Measurements from ENCODE around the gene TGFA.
"Not testable (repeated sequence)": the region's sequence is repeated elsewhere in the genome, so short reads cannot be mapped to it uniquely, and the experiment has no call there.

Gene TGFA

GRCh38 chr2:70498054-70498453 is 55.6 kb downstream of the TGFA start:
- no peak for DNase-seq (ENCODE audit: low spot score)

- DNase-seq (ENCODE audit: low spot score): no peak
These were observed 56.8 kb downstream of the TGFA start for GRCh38 chr2:70496819-70497218.

DNA sequence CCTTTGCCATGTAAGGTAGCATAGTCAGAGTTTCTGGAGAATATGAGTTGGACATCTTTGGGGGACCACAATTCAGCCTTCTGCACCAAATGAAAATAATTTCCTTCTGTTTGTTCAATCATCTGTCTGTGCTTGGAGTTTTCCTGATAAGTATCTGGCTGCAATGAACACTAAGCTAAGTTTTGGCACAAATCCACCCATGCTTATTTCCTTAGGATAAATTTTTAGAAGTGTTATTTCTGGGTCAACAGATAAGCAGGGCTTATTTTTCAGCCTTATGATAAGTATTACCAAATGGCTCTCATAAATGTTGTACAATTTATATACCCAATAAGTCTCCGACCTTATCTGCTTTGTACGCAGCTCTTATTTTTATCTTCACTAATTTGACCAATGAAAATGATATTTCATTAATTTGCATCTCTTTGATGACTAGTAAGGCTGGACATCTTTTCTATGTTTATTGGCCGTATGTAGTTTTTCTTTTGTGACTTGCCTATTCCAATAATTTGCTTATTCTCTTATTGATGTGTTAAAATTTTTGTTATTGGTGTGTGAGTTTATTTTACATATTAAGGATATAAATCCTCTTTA is 59.2 kb downstream of the TGFA start:
- no peak for DNase-seq (ENCODE audit: low spot score)

GRCh38 chr2:70490381-70490780 is 63.2 kb downstream of the TGFA start:
- no peak for DNase-seq (ENCODE audit: low spot score)

- no peak for DNase-seq (ENCODE audit: low spot score)
These were observed 64.5 kb downstream of the TGFA start for GRCh38 chr2:70489165-70489564.

- DNase-seq (ENCODE audit: low spot score): no peak
These were observed 69.5 kb downstream of the TGFA start for GRCh38 chr2:70484086-70484485.

DNA sequence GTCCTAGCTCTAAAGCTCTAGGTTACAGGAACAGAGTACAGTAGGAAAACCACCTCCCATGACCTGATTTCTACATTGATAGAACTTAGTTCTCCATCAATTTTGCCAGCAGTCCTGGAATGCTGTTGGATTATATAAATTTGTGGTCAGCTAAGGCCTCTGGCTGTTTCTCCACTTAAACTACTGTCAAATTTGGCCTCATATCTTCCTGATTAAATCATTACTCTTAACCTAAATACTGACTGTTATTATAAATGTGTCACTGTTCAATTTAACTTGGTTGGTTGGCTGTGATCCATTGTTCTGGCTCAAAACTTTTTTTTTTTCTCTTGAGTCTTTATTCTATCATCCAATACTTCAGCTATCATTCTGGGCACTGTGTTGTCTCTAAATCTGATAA is 71.2 kb downstream of the TGFA start:
- DNase-seq (ENCODE audit: low spot score): no peak

GRCh38 chr2:70480468-70480867 is 73.2 kb downstream of the TGFA start:
- DNase-seq (ENCODE audit: low spot score): no peak

DNA sequence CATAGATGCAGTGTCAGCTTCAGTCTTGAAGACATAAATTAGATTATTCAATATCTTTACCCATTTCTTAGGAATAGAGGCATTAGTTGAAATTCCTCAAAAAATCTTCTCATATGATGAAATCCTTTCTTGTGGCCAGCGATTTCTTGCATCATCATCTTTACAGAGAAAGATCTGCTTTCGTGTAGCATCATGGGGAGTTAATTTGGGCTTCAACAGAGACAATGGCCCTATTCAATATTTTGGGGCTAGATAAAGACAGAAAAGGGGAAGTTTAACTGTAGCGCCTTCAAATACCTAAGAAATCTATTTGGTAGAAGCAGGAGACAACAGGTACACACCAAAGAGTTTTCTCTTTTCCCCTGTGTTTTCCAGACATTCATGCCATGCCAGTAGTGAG is 73.8 kb downstream of the TGFA start:
- no peak for DNase-seq (ENCODE audit: low spot score)

- DNase-seq (ENCODE audit: low spot score): no peak
These were observed 76.2 kb downstream of the TGFA start for GRCh38 chr2:70477441-70477844.

DNA sequence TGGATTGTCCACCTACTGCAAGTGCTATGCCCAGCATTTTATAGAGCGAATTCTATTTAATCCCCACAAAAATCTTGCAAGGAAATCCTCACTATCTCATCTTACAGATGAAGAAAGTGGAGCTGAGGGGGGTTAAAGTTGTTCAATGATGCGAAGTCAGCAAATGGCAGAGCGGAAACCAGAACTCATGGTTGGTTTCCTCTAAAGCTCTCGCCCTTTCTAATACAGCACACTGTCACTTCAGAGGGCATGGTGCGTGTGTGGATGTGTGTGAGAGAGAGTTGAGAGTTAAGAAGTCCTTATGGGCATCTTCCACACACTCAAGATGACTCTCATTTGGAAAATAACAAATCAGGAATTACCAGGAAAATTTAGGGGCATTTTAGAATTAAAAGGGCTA is 78.4 kb downstream of the TGFA start:
- DNase-seq (ENCODE audit: low spot score): no peak

DNA sequence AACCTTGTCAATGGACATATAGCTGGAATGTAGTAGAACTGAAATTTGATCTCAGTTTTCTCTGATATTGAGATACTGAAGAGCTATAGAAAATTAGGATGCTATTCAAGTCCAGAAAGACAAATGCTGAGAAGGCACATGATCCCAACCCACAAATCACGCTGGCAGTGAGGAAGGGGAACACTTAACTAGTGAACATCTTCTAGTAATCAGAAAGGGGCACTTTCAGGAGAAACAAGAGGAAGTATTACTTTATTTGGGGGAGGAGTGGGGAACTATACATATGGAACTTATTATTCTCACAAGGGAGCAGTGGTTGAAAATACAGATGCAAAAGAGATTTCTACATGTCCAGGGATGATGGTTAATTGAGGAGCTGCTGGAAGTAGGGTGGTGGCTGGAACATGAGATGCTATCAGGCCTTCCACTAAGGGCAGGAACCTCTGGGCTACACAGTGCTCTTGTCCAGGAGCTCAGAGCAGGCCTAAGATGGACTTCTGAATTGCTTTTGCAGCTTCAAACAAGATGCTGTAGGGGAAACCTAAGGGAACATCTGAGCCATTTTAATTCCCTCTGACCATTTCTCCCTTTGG is 79.3 kb downstream of the TGFA start:
- DNase-seq (ENCODE audit: low spot score): no peak

DNA sequence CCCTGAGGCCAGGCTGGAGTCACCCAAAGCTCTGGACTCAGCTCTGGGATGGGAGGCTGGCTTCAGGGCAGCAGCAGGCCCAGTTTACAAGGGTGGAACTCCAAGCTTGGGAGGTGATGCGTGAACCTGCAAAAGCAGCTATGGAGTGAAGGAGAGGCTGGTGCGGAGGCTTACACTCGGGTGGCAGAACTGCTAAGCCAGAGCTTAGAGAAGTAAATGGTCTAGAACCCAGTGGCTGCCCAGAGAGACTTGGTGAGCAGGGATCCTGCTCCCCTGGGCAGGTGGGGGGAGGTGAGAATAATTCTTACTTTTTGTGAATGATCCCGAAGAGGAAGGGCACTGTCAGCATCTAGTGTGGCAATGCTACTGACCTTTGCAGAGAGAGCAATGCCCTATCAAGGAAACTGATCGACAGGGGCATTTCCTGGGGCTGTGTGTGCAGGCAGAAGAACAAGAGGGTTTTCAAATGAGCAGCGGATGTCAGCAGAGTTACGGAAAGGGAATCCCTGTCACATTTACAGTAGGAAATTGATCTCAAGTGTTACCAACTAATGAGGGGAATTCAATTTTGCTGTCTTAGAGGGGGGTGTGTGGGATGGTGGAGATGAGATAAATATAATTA is 80.4 kb downstream of the TGFA start:
- no peak for DNase-seq (ENCODE audit: low spot score)

GRCh38 chr2:70472221-70472890 is 81.3 kb downstream of the TGFA start:
- DNase-seq (ENCODE audit: low spot score): no peak

- no peak for DNase-seq (ENCODE audit: low spot score)
These were observed 82.5 kb downstream of the TGFA start for GRCh38 chr2:70471129-70471528.

GRCh38 chr2:70469961-70470360 is 83.7 kb downstream of the TGFA start:
- no peak for DNase-seq (ENCODE audit: low spot score)

DNA sequence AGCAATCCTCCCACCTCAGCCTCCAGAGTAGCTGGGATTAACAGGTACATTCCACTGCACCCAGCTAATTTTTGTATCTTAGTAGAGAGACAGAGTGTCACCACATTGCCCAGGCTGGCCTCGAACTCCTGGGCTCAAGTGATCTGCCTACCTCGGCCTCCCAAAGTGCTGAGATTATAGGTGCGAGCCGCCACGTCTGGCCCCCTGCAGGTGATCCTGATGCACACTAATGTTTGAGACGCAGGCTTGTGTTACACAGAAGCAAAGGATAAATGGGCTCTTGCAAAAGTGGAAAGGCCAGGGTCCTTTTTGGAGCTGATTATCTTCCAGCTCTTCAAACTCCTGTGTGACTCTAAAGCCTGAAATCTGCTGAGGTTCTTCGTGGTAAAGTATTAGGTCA is 84.2 kb downstream of the TGFA start:
- DNase-seq (ENCODE audit: low spot score): no peak

DNA sequence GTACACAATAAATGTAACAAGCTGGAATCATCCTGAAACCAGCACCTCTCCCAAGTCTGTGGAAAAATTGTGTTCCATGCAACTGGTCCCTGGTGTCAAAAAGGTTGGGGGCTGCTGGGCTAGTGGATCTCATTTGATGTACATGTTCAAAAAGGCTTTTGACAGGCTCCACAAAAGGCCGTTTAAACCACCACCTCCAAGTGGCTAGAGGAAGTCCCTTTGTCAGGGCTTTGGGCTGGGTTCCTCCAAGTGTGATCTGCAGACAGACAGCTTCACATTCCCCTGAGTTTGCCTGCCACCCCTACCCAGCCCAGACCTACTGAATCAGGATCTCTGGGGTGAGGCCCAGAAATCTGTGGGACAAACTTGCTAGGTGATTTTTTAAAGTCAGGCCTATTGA is 84.7 kb downstream of the TGFA start:
- DNase-seq (ENCODE audit: low spot score): no peak

GRCh38 chr2:70467831-70468779 is 85.5 kb downstream of the TGFA start:
- no peak for DNase-seq (ENCODE audit: low spot score)

GRCh38 chr2:70467237-70467636 is 86.4 kb downstream of the TGFA start:
- no peak for DNase-seq (ENCODE audit: low spot score)

DNA sequence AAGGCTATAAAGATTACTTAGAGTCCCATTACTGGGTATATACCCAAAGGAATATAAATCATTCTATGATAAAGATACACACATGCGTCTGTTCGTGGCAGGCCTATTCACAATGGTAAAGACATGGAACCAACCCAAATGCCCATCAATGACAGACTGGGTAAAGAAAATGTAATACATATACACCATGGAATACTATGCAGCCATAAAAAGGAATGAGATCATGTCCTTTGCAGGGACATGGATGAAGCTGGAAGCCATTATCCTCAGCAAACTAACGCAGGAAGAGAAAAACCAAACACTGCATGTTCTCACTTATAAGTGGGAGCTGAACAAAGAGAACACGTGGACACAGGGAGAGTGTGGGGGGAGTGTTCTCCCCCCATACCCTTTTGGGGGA is 87.0 kb downstream of the TGFA start:
- DNase-seq (ENCODE audit: low spot score): not testable (repeated sequence)

DNA sequence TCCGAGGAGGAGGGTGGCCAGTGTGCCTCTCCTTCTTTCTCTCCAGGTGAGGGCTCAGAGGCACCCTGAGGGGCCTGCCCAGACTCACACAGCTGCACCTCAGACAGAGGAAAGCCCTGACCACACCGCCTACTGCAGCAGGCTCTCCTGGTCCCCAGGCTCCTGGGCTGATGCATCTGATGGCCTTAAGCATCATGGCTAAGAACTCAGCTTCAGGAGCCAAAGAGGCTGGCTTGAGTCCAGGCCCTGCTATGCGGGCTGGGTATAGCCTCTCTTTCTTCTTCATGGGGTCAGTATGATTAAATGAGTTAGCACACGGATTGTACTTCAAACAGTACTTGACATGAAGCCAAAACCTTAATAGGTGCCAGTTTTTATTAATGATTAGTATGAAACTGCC is 89.6 kb downstream of the TGFA start:
- DNase-seq (ENCODE audit: low spot score): no peak
